OCI-LY7 (cell line): ENCODE results near the gene GAB1. TPM values are rescaled to one million over a fixed set of nuclear protein-coding genes. Genes with fewer than 3 reads are reported as not detected.

Experiments
- BruUV-seq: library from RNA; stranded (reverse); fragments of 400-500 nt; replicated peaks from 2 replicates; lab custom pipeline; 2021; lab: Mats Ljungman, UMichigan
- CTCF ChIA-PET: fragments of 300-600 bp; sonication (Branson Sonifier 250); formaldehyde crosslinking; loops from one replicate; lab custom pipeline; 2022; ENCODE audit warnings: antibody characterized with exemption; ENCODE audit not compliant: unreplicated experiment; lab: Charles Lee
- POLR2A ChIA-PET: fragments of 300-600 bp; sonication (Branson Sonifier 250); formaldehyde crosslinking; loops from one replicate; lab custom pipeline; 2022; ENCODE audit warnings: antibody characterized with exemption; lab: Charles Lee
- DNase-seq: peaks from one replicate; pipeline ENCODE4 v3.0.0-alpha.2; 2015; ENCODE audit warnings: low spot score
- H2AFZ ChIP-seq: fragments of 200-600 bp; sonication (generic), shearing (Covaris generic); 2 replicates; pipeline ENCODE4 v1.6.1; 2014; ENCODE audit warnings: mild to moderate bottlenecking, antibody characterized with exemption, low read length, moderate library complexity
- H3K27ac ChIP-seq: fragments of 200-600 bp; sonication (generic); 2 replicates; pipeline ENCODE4 v1.5.1; 2014; ENCODE audit warnings: mixed run types, low read depth, mild to moderate bottlenecking, moderate library complexity, low read length, inconsistent platforms; ENCODE audit not compliant: poor library complexity, severe bottlenecking
- H3K36me3 ChIP-seq: fragments of 200-600 bp; sonication (generic); 2 replicates; pipeline ENCODE4 v1.6.1; 2014; ENCODE audit warnings: mild to moderate bottlenecking, antibody characterized with exemption, low read length, moderate library complexity, mixed read lengths; ENCODE audit not compliant: insufficient read depth
- H3K4me1 ChIP-seq: fragments of 200-600 bp; sonication (generic); 2 replicates; pipeline ENCODE4 v1.5.1; 2014; ENCODE audit warnings: mild to moderate bottlenecking, low read length; ENCODE audit not compliant: insufficient read depth, poor library complexity, severe bottlenecking
- H3K4me2 ChIP-seq: fragments of 200-600 bp; sonication (generic); 2 replicates; pipeline ENCODE4 v1.6.1; 2014; ENCODE audit warnings: mild to moderate bottlenecking, low read length
- H3K4me3 ChIP-seq: fragments of 200-600 bp; sonication (generic); 2 replicates; pipeline ENCODE4 v1.5.1; 2014; ENCODE audit warnings: mild to moderate bottlenecking, low read depth, low read length; ENCODE audit not compliant: poor library complexity, severe bottlenecking
- H3K79me2 ChIP-seq: fragments of 200-600 bp; sonication (generic); 2 replicates; pipeline ENCODE4 v1.6.1; 2016; ENCODE audit warnings: low read depth, mild to moderate bottlenecking, low read length, moderate library complexity, mixed read lengths; ENCODE audit not compliant: insufficient read depth
- H3K9me2 ChIP-seq: fragments of 200-600 bp; sonication (generic); 2 replicates; pipeline ENCODE4 v1.6.1; 2016; ENCODE audit warnings: mild to moderate bottlenecking, low read length, mixed read lengths; ENCODE audit not compliant: insufficient read depth
- H3K9me3 ChIP-seq: fragments of 200-600 bp; sonication (generic); 2 replicates; pipeline ENCODE4 v1.6.1; 2014; ENCODE audit warnings: mild to moderate bottlenecking, mixed run types, low read length, mixed read lengths
- H4K20me1 ChIP-seq: fragments of 200-600 bp; sonication (generic); 2 replicates; pipeline ENCODE4 v1.6.1; 2014; ENCODE audit warnings: mild to moderate bottlenecking, antibody characterized with exemption, low read length, moderate library complexity, mixed read lengths; ENCODE audit not compliant: insufficient read depth
- EZH2phosphoT487 ChIP-seq: fragments of 200-600 bp; sonication (generic); IDR thresholded peaks from 2 replicates; pipeline ENCODE4 v1.6.1; 2018; ENCODE audit warnings: low read depth, borderline replicate concordance, mild to moderate bottlenecking, mixed run types, antibody characterized with exemption, low read length, moderate library complexity, mixed read lengths
- intact Hi-C: fragments of 100-400 bp; cut with micrococcal nuclease; formaldehyde crosslinking; loops from one replicate; pipeline ENCODE4 v1.10.0; 2022; ENCODE audit not compliant: unreplicated experiment
- total RNA-seq, 2 experiments: library from RNA; depleted of rRNA in 1 of 2; stranded (reverse); fragments of >200 nt in 1 of 2; shearing (Covaris generic) in 1 of 2; gene quantifications; 2 replicates each; pipeline ENCODE4 v1.2.3, GENCODE V29; 2014 to 2022
- TF ChIP-seq, protein P1 (sequence below): fragments of 200-600 bp; sonication (generic); conservative IDR thresholded peaks from 2 replicates; pipeline ENCODE4 v1.5.1; 2014; ENCODE audit warnings: mild to moderate bottlenecking, antibody characterized with exemption, low read length, moderate library complexity, mixed read lengths

Gene GAB1
- total RNA-seq, 2 experiments from 2014 or later, result 42.6 to 99.3 TPM

DNA sequence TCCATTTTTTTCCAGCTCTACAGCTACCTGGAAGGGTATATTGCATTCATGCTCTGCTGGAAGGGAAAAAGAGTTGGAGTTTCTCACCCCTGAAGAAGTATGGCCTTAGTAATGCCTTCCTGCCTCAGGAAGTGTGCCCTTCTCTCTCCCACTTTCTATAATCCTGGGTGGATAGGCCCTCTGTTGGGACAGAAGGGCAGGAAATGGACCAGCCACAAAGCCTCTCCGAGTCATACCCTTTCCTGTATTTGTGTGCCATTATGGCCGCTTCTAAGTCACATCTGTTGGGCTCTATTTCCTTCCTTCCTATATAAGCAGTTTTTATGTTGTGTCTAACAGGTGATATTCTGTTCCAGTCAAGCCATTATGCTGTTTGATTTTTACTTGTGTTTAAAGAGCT is 102.0 kb downstream of the GAB1 start:
- H3K4me3 ChIP-seq, result no peak overlapping the region
- H3K27ac ChIP-seq, result no peak overlapping the region
- H2AFZ ChIP-seq, result no peak overlapping the region
- TF ChIP-seq EZH2phosphoT487, result no peak
- TF ChIP-seq, protein P1, sequence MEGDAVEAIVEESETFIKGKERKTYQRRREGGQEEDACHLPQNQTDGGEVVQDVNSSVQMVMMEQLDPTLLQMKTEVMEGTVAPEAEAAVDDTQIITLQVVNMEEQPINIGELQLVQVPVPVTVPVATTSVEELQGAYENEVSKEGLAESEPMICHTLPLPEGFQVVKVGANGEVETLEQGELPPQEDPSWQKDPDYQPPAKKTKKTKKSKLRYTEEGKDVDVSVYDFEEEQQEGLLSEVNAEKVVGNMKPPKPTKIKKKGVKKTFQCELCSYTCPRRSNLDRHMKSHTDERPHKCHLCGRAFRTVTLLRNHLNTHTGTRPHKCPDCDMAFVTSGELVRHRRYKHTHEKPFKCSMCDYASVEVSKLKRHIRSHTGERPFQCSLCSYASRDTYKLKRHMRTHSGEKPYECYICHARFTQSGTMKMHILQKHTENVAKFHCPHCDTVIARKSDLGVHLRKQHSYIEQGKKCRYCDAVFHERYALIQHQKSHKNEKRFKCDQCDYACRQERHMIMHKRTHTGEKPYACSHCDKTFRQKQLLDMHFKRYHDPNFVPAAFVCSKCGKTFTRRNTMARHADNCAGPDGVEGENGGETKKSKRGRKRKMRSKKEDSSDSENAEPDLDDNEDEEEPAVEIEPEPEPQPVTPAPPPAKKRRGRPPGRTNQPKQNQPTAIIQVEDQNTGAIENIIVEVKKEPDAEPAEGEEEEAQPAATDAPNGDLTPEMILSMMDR, result no peak
- peaks cover 87% of the 10 kb centered on the region for H3K36me3 ChIP-seq
- BruUV-seq, result no TSS peak
- H3K79me2 ChIP-seq, result peaks cover 7% of the 10 kb centered on the region; the same call in 1 of the 2 replicates
- POLR2A ChIA-PET, result interaction anchor here (0.8 to 0.9 kb wide), 2 partner anchors 15 to 54 kb away, joined by 3 read pairs; no protein-coding TSS in a partner anchor
- H3K4me2 ChIP-seq, result no peak overlapping the region
- no peak for DNase-seq
- intact Hi-C loops, result no loop called here
- CTCF ChIA-PET, result no interaction called here
- no peaks in the 10 kb centered on the region for H4K20me1 ChIP-seq
- peaks cover 25% of the 10 kb centered on the region for H3K4me1 ChIP-seq
- H3K9me2 ChIP-seq, result no peaks in the 10 kb centered on the region
- H3K9me3 ChIP-seq, result no peaks in the 10 kb centered on the region

DNA sequence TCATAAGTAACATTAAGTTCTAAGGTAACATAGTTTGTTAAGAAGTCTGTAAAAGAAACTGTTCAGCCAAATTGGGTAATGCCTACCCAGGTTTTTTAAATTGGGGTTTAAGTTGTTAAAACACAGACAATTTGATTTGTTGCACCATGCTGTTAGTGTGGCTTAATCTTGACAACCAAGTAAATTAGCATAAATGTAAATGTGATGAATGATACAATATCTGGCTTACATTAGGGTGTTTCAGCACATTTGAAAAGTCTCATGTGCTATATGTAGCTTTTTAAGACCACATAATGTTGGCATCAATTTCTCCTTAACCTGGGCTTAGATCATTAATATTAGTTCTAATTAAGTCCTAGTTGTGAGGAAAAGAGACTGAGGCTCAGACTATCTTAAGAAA is 104.4 kb downstream of the GAB1 start:
- H2AFZ ChIP-seq, result no peak overlapping the region
- H3K4me3 ChIP-seq, result no peak overlapping the region
- intact Hi-C loops, result no loop called here
- H3K9me3 ChIP-seq, result no peaks in the 10 kb centered on the region; the same call in 1 of the 2 replicates
- peaks cover 7% of the 10 kb centered on the region; the same call in 1 of the 2 replicates for H3K79me2 ChIP-seq
- no peaks in the 10 kb centered on the region for H3K9me2 ChIP-seq
- POLR2A ChIA-PET, result interaction anchor here (2.2 kb wide), 1 partner anchor 9 kb away, joined by 12 read pairs; no protein-coding TSS in a partner anchor
- H3K4me1 ChIP-seq, result peaks cover 35% of the 10 kb centered on the region
- no peaks in the 10 kb centered on the region for H4K20me1 ChIP-seq
- H3K27ac ChIP-seq, result no peak overlapping the region
- DNase-seq, result no peak
- CTCF ChIA-PET, result interaction anchor here (1.3 kb wide), 1 partner anchor 11 kb away, joined by 3 read pairs; no protein-coding TSS in a partner anchor
- TF ChIP-seq, protein P1, result no peak
- TF ChIP-seq EZH2phosphoT487, result no peak
- H3K36me3 ChIP-seq, result peaks cover 82% of the 10 kb centered on the region
- no TSS peak for BruUV-seq
- H3K4me2 ChIP-seq, result no peak overlapping the region

DNA sequence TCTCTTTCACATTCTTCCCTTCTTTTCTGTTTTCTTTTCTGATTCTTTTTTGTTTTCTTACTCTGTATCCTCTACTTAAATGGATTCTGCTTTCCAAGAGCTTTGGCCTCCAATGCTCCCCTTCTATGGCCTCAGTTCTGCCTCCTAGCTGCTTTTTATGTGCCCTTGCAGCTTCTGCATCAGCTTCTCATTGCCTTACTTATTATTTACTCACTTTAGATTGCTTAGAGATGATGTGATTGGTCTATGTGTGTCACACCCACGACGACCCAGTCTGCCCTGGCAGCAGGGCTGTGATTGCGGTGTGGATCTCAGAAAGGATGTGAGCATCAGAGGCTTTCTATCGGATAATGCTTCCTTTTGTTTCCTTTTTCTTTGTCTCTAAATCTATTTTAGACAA is 105.0 kb downstream of the GAB1 start:
- peaks cover 35% of the 10 kb centered on the region for H3K4me1 ChIP-seq
- H3K4me2 ChIP-seq, result no peak overlapping the region
- no peaks in the 10 kb centered on the region for H3K9me2 ChIP-seq
- H4K20me1 ChIP-seq, result no peaks in the 10 kb centered on the region
- peaks cover 7% of the 10 kb centered on the region; the same call in 1 of the 2 replicates for H3K79me2 ChIP-seq
- ChIA-PET POLR2A (interaction anchor here (2.2 kb wide), 1 partner anchor 10 kb away, joined by 12 read pairs; no protein-coding TSS in a partner anchor), CTCF (interaction anchor here (1.3 kb wide), 1 partner anchor 12 kb away, joined by 3 read pairs; no protein-coding TSS in a partner anchor)
- H3K36me3 ChIP-seq, result peaks cover 76% of the 10 kb centered on the region
- no peak for DNase-seq
- no peaks in the 10 kb centered on the region; the same call in 1 of the 2 replicates for H3K9me3 ChIP-seq
- no TSS peak for BruUV-seq
- no peak overlapping the region for H3K4me3 ChIP-seq
- intact Hi-C loops, result no loop called here
- no peak overlapping the region for H3K27ac ChIP-seq
- TF ChIP-seq EZH2phosphoT487, result no peak
- TF ChIP-seq, protein P1, result 0 out of 2 replicates have a peak, but pooled peaks have one; percentile 30
- H2AFZ ChIP-seq, result no peak overlapping the region
